Osteocyte (in vitro differentiated cells): Measurements from ENCODE around the gene ALX4. TPM values are rescaled to one million over a fixed set of nuclear protein-coding genes. Genes with fewer than 3 reads are reported as not detected.

ENCODE experiments used
- DNase-seq: peaks from one replicate; pipeline ENCODE4 v3.0.0; 2021; ENCODE audit warnings: mixed read lengths; ENCODE audit not compliant: unreplicated experiment; ENCODE audit errors: extremely low spot score
- H3K27ac Mint-ChIP-seq: one replicate; pipeline ENCODE4 v1.8.0; 2021; ENCODE audit warnings: mild to moderate bottlenecking, mixed read lengths; ENCODE audit not compliant: unreplicated experiment
- H3K27me3 Mint-ChIP-seq: one replicate; pipeline ENCODE4 v1.8.0; 2021; ENCODE audit warnings: mixed read lengths; ENCODE audit not compliant: unreplicated experiment
- H3K36me3 Mint-ChIP-seq: one replicate; pipeline ENCODE4 v1.8.0; 2021; ENCODE audit warnings: mixed read lengths; ENCODE audit not compliant: unreplicated experiment
- H3K4me1 Mint-ChIP-seq: one replicate; pipeline ENCODE4 v1.8.0; 2021; ENCODE audit warnings: mixed read lengths; ENCODE audit not compliant: unreplicated experiment
- H3K4me3 Mint-ChIP-seq: one replicate; pipeline ENCODE4 v1.8.0; 2021; ENCODE audit warnings: mild to moderate bottlenecking, moderate library complexity, mixed read lengths; ENCODE audit not compliant: unreplicated experiment
- H3K9me3 Mint-ChIP-seq: one replicate; pipeline ENCODE4 v1.8.0; 2021; ENCODE audit warnings: mixed read lengths; ENCODE audit not compliant: unreplicated experiment
- total RNA-seq: library from RNA; stranded (reverse); gene quantifications from 2 replicates; pipeline ENCODE4 v1.2.1, GENCODE V29; 2021
- TF ChIP-seq, protein P1 (sequence below): fragments of 200-600 bp; sonication (generic); IDR thresholded peaks from 2 replicates; pipeline ENCODE4 v1.5.0; 2021; ENCODE audit warnings: antibody characterized with exemption, mild to moderate bottlenecking, moderate library complexity

The ALX4 gene
- total RNA-seq, 1 donor from 2014 or later, result not detected

DNA sequence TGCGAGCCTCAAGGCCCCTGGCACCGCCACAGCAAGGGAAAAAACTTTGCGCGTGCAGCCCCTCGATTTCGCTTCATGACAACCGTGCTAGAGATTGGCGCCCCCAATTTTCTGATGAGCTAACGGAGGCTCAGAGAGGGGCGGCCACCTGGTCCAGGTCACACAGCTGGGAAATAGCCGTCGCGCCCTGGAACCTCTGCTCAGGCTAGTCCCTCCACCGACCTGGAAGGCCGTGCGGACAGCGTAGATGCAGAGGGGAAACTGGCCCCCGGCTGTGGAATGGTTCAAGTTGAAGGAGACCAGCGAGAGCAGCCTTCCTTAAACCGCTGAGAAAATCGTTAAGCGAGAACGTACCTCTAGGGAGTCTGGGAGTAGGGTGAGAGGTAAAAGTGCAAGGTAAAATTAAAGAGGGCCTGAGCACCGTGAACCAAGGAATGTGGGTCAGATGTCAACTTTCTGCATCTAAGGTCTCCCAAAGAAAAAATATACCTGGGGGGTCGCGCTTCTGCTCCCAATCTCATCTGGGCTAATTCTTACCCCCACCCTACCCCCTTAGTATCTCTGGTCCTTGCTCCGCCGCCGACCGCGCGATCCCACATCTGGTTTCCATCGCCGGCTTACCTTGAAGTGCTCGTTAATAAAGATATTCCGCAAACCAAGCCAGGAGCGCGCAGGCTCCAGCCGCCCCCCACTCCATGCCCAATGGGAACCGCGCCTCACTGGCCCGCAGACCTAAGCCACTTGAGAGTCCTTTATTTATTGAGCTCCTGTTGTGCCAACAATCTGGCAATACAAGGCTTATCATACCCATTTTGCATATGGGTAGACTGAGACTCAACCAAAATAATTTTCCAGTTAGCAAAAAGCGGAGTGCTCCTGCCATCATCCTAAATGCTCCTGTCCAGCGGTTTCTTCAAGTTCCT, 1.7 kb upstream of the ALX4 start:
- H3K4me1 Mint-ChIP-seq, result peaks cover 29% of the 10 kb centered on the region
- TF ChIP-seq, protein P1, sequence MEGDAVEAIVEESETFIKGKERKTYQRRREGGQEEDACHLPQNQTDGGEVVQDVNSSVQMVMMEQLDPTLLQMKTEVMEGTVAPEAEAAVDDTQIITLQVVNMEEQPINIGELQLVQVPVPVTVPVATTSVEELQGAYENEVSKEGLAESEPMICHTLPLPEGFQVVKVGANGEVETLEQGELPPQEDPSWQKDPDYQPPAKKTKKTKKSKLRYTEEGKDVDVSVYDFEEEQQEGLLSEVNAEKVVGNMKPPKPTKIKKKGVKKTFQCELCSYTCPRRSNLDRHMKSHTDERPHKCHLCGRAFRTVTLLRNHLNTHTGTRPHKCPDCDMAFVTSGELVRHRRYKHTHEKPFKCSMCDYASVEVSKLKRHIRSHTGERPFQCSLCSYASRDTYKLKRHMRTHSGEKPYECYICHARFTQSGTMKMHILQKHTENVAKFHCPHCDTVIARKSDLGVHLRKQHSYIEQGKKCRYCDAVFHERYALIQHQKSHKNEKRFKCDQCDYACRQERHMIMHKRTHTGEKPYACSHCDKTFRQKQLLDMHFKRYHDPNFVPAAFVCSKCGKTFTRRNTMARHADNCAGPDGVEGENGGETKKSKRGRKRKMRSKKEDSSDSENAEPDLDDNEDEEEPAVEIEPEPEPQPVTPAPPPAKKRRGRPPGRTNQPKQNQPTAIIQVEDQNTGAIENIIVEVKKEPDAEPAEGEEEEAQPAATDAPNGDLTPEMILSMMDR, result no peak
- H3K36me3 Mint-ChIP-seq, result no peaks in the 10 kb centered on the region
- no peak overlapping the region for H3K4me3 Mint-ChIP-seq
- H3K9me3 Mint-ChIP-seq, result no peaks in the 10 kb centered on the region
- DNase-seq, result no peak
- H3K27me3 Mint-ChIP-seq, result peaks cover 87% of the 10 kb centered on the region
- H3K27ac Mint-ChIP-seq, result no peak overlapping the region

DNA sequence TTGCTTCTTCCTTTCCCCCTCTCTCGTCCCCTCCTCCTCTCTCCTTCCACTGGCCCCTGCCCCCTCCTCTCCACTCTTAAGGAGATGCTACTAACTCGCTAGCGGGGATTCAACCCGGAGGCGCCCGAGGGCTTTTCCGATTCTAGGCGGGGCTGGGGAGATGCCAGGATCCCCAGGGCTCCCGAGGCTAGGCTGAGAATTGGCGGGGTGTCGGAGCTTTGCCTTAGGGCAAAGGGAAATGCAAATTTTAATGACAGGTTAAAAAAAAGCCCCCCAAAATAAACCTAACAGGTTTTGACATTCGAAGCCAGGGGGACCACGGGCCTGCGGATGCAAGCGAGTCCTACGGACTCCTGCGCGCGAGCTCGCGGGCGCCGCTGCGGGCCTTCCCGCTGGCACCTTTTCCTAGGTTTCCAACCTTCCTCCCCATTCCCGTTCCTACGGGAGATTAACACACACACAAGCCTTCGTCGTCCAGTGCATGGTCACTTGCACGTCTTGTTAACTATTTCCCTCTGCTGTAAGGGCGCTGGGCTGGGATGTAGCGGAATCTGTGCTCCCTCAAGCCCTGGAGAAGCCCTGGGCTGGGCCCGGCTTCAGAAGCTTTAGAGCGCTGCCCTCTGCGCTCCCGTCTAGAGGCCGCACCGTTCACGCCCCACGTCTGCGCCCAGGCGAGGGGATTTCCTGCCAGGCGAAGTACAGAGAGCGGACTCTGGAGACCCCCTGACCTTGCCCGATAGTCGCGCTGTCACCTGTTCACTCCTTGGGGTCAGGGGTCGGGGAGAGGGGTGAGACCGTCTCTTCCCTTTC, 729 bp upstream of the ALX4 start:
- Mint-ChIP-seq H3K9me3 (no peaks in the 10 kb centered on the region), H3K4me3 (peak overlapping the region; percentile 45), H3K36me3 (no peaks in the 10 kb centered on the region), H3K27me3 (peaks cover 90% of the 10 kb centered on the region), H3K27ac (no peak overlapping the region), H3K4me1 (peaks cover 24% of the 10 kb centered on the region)
- TF ChIP-seq, protein P1, result no peak
- DNase-seq, result no peak

DNA sequence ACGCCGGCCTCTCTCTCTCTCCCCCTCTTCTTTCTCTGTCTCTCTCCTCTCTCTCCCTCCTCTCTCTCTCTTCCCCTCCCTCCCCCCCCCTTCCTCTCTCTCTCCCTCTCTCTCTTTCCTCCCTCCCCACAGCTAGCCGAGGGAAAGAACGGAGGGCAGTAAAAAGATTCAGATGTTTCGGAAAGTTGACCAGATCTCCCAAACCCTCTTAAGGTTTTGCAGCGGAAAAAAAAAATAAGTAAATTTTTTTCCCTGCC, 195 bp upstream of the ALX4 start:
- H3K27me3 Mint-ChIP-seq, result peaks cover 90% of the 10 kb centered on the region
- no peaks in the 10 kb centered on the region for H3K9me3 Mint-ChIP-seq
- TF ChIP-seq, protein P1, result no peak
- peaks cover 27% of the 10 kb centered on the region for H3K4me1 Mint-ChIP-seq
- no peak for DNase-seq
- H3K27ac Mint-ChIP-seq, result no peak overlapping the region
- H3K4me3 Mint-ChIP-seq, result peak overlapping the region; percentile 22
- no peaks in the 10 kb centered on the region for H3K36me3 Mint-ChIP-seq

DNA sequence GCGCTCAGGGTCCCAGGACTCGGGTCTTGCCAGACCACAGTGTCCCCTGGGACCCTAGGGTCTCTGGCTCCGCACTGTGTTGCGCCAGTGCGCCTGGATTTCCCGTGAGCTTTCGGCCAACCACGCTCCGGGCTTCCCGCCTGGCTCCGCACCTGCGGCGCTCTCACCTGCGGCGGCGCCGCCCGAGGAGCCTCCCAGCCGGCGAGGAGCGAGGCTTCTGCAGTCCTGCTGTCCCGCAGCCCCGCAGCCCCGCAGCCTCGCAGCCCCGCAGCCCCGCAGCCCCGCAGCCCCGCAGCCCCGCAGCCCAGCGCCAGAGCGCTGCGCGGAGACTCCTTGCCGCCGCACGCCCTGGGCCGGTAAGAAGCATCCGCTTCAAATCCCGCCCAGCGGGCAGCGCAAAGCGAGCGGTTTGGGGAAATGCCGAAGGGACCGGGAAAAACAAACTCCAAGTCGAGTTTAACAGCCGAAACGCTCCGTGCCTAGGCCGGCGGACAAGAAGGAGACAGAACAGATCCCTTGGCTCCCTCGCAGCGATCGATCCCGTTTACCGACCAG, 939 bp downstream of the ALX4 start:
- H3K4me3 Mint-ChIP-seq, result peak overlapping the region; percentile 51
- TF ChIP-seq, protein P1, result no peak
- peaks cover 37% of the 10 kb centered on the region for H3K4me1 Mint-ChIP-seq
- no peaks in the 10 kb centered on the region for H3K9me3 Mint-ChIP-seq
- no peak overlapping the region for H3K27ac Mint-ChIP-seq
- peaks cover 90% of the 10 kb centered on the region for H3K27me3 Mint-ChIP-seq
- no peak for DNase-seq
- H3K36me3 Mint-ChIP-seq, result no peaks in the 10 kb centered on the region
